Raji (cell line): ENCODE data around the gene SCFD2.

Source experiments
- POLR2A ChIP-seq: IDR thresholded peaks from 2 replicates; pipeline ENCODE4 v1.6.1; 2011; ENCODE audit warnings: low read depth, low read length, control low read depth; ENCODE audit not compliant: insufficient read depth

Gene SCFD2

GRCh38 chr4:53116954-53117353 is 248.9 kb downstream of the SCFD2 start:
- TF ChIP-seq POLR2A, result no peak

DNA sequence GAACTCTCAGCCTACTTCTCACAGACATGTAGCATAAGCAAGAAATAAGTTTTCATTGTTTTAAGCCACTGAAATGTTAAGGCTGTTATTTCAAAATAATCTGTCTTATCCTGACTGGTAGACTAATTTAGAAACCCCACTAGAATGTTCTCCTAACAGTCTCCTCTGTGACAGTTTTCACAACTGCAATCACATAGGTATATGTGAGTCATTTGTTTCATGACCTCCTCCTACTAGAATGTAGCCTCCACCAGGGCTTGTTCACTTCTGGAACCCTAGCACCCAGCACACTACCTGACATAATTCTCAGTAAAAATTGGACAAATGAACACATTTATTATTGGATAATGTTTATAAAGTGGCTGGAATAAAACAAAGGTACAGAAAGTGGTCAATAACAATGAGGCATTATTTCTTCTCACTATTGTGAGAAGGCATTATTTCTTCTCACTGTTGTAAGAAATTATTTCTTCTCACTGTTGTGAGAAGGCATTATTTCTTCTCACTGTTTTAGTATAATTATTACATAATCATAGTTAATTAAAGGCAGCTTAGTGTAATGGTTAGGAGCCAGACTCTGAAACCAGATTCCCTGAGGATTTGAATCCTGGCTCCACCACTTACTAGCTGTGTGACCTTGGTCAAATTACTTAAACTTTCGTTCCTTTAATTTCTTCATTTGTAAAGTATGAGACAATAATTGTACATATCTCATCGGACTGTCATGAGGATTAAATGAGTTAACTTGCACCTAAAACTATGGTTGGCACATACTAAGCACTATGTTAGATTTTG is 252.2 kb downstream of the SCFD2 start:
- no peak for TF ChIP-seq POLR2A

GRCh38 chr4:53105313-53105712 is 260.5 kb downstream of the SCFD2 start:
- TF ChIP-seq POLR2A, result no peak

DNA sequence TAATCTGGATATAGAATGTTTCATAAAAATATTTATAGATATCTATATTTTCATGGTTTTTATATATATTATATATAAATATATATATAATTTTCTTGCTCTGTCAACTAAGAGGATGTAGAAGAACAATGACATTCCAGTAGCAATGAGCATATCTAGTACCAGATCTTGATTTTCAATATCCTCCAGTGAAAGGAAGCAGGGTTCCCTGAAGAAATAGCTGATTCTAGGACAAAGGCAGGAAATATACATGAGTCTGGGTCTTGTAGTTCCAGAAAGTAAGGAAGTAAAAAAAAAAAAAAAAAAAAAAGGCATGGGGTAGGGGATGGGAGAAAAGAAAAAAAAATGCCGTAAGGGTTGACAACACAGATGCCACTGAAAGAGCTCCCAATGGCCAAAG is 262.4 kb downstream of the SCFD2 start:
- no peak for TF ChIP-seq POLR2A

- no peak for TF ChIP-seq POLR2A
Measured at GRCh38 chr4:53101191-53101581, 264.7 kb downstream of the SCFD2 start.

GRCh38 chr4:53100501-53101190 is 265.2 kb downstream of the SCFD2 start:
- no peak for TF ChIP-seq POLR2A

DNA sequence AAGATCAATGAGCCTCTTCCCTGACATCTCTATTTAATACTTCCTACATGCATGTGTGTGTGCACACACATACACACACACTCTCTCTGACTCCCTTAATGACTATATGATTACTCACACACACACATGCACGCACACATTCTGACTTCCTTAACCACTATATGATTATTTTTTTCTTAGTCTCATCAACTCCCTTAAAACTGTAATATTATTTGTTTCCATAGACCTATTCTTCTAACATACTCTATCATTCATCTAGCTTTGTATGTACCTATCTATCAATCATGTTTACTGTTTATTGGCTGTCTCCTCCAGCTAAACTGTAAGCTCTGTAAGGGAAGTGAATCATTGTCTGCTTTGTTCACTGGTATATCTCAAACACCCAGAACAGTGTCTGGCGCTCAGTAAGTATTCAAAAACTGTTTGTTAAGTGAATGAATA is 267.2 kb downstream of the SCFD2 start:
- TF ChIP-seq POLR2A, result no peak

DNA sequence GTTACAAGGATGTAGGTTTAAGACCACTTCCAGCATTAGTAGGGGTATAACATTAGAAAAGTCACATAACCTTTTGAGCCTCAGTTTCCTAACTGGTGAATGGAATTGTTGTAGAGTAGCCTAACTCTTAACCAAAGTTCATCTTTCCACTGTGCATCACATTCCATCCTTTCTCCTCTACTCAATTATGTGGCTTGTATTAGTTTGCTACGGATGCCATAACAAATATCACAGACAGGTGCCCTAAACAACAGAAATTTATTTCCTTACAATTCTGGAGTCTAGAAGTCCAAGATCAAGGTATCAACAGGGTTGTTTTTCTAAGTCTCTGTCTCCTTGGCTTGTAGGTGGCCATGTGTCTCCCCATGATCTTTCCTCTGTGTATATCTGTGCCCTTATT is 271.8 kb downstream of the SCFD2 start:
- TF ChIP-seq POLR2A, result no peak

- TF ChIP-seq POLR2A, result no peak
Measured at GRCh38 chr4:53089936-53090729, 275.7 kb downstream of the SCFD2 start.

GRCh38 chr4:53088152-53088551 is 277.7 kb downstream of the SCFD2 start:
- no peak for TF ChIP-seq POLR2A

- no peak for TF ChIP-seq POLR2A
Measured at GRCh38 chr4:53076374-53076958, 289.4 kb downstream of the SCFD2 start.

- TF ChIP-seq POLR2A, result no peak
Measured at GRCh38 chr4:53075162-53075785, 290.6 kb downstream of the SCFD2 start.

DNA sequence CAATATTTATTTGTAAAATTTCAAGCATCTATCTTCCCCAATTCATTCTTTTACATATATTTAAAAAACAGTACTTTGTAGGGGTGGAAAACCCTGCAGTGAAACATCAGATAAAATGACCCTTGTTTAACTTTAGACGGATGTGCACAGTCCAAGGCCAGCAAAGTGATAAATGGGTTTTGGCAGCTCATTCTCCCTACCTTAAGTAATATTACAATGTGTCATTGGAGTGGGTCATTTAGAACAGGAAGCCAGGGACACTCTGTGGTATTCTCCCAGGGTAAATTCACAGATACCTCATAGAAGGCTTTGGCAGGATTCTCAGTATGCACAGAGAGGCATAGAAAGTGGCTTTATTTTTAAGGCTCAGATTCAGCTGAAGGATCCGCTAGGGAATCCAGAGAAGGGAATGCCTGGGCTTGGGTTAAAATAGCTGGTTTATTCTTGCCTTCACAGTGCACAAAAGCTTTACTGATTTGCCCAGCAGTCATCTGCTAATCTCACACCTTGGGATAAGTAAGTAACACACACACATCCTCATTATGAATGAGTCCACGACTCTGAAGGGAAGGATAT is 297.0 kb downstream of the SCFD2 start:
- no peak for TF ChIP-seq POLR2A

- no peak for TF ChIP-seq POLR2A
Measured at GRCh38 chr4:53067125-53067802, 298.6 kb downstream of the SCFD2 start.
